ENCODE measurements around the gene MBD3L5.

DNA sequence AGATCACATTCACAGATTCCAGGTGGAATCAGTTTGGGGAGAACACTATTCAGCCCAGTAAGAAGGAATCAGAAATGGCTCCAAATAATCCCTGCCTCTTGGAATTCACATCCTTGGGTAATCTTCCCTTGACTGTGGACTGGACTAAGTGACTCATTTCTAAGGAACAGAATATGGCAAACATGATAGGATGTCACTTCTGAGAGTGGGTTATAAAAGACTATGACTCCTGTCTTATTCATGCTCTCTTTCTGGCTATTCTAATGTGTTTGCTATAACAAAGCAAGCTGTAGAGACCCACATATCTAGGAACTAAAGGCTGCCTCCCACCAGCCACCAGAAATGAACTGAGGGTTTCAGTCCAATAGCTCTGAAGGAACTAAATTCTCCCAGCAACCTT, 46.9 kb upstream of the MBD3L5 start:
- TF ChIP-seq, protein P1, sequence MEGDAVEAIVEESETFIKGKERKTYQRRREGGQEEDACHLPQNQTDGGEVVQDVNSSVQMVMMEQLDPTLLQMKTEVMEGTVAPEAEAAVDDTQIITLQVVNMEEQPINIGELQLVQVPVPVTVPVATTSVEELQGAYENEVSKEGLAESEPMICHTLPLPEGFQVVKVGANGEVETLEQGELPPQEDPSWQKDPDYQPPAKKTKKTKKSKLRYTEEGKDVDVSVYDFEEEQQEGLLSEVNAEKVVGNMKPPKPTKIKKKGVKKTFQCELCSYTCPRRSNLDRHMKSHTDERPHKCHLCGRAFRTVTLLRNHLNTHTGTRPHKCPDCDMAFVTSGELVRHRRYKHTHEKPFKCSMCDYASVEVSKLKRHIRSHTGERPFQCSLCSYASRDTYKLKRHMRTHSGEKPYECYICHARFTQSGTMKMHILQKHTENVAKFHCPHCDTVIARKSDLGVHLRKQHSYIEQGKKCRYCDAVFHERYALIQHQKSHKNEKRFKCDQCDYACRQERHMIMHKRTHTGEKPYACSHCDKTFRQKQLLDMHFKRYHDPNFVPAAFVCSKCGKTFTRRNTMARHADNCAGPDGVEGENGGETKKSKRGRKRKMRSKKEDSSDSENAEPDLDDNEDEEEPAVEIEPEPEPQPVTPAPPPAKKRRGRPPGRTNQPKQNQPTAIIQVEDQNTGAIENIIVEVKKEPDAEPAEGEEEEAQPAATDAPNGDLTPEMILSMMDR (IDR thresholded peaks at IDR 0.05), result no peak
- TF ChIP-seq POLR2A (IDR thresholded peaks at IDR 0.05), result no peak

Measured in testis (tissue), 2 donors.